Hepatocyte (in vitro differentiated cells): ENCODE data around the gene CORO2A. TPM values are rescaled to one million over a fixed set of nuclear protein-coding genes. Genes with fewer than 3 reads are reported as not detected.

Experiments
- DNase-seq: peaks from one replicate; pipeline ENCODE4 v3.0.0-alpha.2; 2016; ENCODE audit warnings: low spot score
- H2AFZ ChIP-seq: fragments of 200-600 bp; sonication (generic); 2 replicates; pipeline ENCODE4 v1.6.0; 2016; ENCODE audit warnings: antibody characterized with exemption, mild to moderate bottlenecking
- H3K27ac ChIP-seq: fragments of 200-600 bp; sonication (generic); 2 replicates; pipeline ENCODE4 v1.5.1; 2016; ENCODE audit warnings: mild to moderate bottlenecking
- H3K27me3 ChIP-seq: fragments of 200-600 bp; sonication (generic); 2 replicates; pipeline ENCODE4 v1.6.1; 2016
- H3K36me3 ChIP-seq: fragments of 200-600 bp; sonication (generic); replicated peaks from 2 replicates; pipeline ENCODE4 v1.5.1; 2016; ENCODE audit warnings: low read depth; ENCODE audit not compliant: insufficient read depth
- H3K4me1 ChIP-seq: fragments of 200-600 bp; sonication (generic); 2 replicates; pipeline ENCODE4 v1.5.1; 2016; ENCODE audit warnings: mild to moderate bottlenecking, moderate library complexity; ENCODE audit not compliant: insufficient read depth
- H3K4me2 ChIP-seq: fragments of 200-600 bp; sonication (generic); 2 replicates; pipeline ENCODE4 v1.6.0; 2016
- H3K4me3 ChIP-seq: fragments of 200-600 bp; sonication (generic); 2 replicates; pipeline ENCODE4 v1.5.1; 2016; ENCODE audit warnings: mild to moderate bottlenecking
- H3K79me2 ChIP-seq: fragments of 200-600 bp; sonication (generic); 2 replicates; pipeline ENCODE4 v1.6.0; 2017; ENCODE audit warnings: mild to moderate bottlenecking
- H3K9me2 ChIP-seq: fragments of 200-600 bp; sonication (generic); replicated peaks from 2 replicates; pipeline ENCODE4 v1.6.0; 2017; ENCODE audit warnings: mild to moderate bottlenecking; ENCODE audit not compliant: insufficient read depth
- H3K9me3 ChIP-seq: fragments of 200-600 bp; sonication (generic); 2 replicates; pipeline ENCODE4 v1.5.1; 2016; ENCODE audit warnings: low read depth, mild to moderate bottlenecking
- H4K20me1 ChIP-seq: fragments of 200-600 bp; sonication (generic); 2 replicates; pipeline ENCODE4 v1.6.0; 2016; ENCODE audit warnings: mild to moderate bottlenecking; ENCODE audit not compliant: insufficient read depth, poor library complexity, severe bottlenecking
- EZH2 ChIP-seq: fragments of 200-600 bp; sonication (generic); IDR thresholded peaks from 2 replicates; pipeline ENCODE4 v1.6.1; 2016; ENCODE audit warnings: antibody characterized with exemption, mild to moderate bottlenecking, borderline replicate concordance
- EZH2phosphoT487 ChIP-seq: fragments of 200-600 bp; sonication (generic); IDR thresholded peaks from one replicate; pipeline ENCODE4 v1.6.1; 2018; ENCODE audit warnings: antibody characterized with exemption, mild to moderate bottlenecking, low read depth, moderate library complexity; ENCODE audit not compliant: unreplicated experiment, severe bottlenecking
- WGBS: methylation state at CpG from one replicate; pipeline ENCODE4 v1.1.6; 2016; ENCODE audit warnings: low lambda C conversion rate; ENCODE audit errors: missing lambda C conversion rate; 5-methylcytosine and 5-hydroxymethylcytosine counted together
- polyA plus RNA-seq: library from polyadenylated mRNA; unstranded; fragments of >200 nt; fragmentation: Nextera tagmentation; extraction: Ambion mirVana; gene quantifications from 2 replicates; pipeline ENCODE4 v1.2.1, GENCODE V29; 2016
- total RNA-seq: library from RNA; depleted of rRNA; stranded (reverse); fragments of >200 nt; gene quantifications from 2 replicates; pipeline ENCODE4 v1.2.3, GENCODE V29; 2014
- TF ChIP-seq, protein P1 (sequence below): fragments of 200-600 bp; sonication (generic); IDR thresholded peaks from 2 replicates; pipeline ENCODE4 v1.5.1; 2016; ENCODE audit warnings: antibody characterized with exemption, mild to moderate bottlenecking; ENCODE audit not compliant: poor library complexity

The CORO2A gene
- total and polyA plus RNA-seq, 2 experiments from 2014 or later = 12.8 to 24.6 TPM

DNA sequence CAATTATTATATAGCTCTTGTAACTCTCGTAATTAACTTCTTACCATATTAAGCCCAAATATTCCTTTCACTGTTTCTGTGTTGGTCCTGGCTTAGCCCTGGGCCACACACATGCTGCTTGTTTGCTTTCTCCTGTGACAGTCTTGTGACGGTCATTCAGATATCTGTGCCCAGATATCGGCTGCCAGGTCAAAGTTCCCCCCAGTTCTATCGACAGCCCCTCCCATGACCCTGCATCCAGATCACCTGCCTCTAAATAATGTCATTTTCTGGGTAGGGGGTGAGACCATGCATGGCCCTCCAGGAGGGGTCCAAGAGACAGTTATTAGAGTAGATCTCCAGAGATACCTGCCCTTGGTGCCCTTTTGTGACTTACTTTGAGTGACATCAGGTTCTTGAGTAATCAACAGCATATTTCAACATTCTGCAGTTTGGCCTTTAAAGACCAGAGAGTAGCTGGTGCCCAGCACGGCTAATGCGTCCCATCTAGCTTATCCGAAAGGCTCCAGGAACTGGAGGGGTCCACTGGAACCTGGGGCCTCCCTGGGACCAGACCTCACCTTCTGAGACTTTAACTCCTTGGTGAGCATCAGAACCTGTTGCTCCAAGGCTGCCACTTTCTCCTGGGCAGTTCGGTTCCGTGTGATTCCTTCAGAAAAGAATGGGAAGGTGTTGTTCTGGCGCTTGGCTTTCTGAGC is 36.1 kb upstream of the CORO2A start:
- Histone ChIP-seq H3K27ac (peak overlapping the region; percentile 92), H3K4me1 (peaks cover 77% of the 10 kb centered on the region), H2AFZ (no peak overlapping the region), H3K79me2 (no peaks in the 10 kb centered on the region), H3K36me3 (no peaks in the 10 kb centered on the region), H3K9me3 (no peaks in the 10 kb centered on the region), H3K9me2 (no peaks in the 10 kb centered on the region), H3K4me3 (no peak overlapping the region), H3K4me2 (peak overlapping the region; percentile 52), H3K27me3 (no peaks in the 10 kb centered on the region), H4K20me1 (no peaks in the 10 kb centered on the region)
- TF ChIP-seq EZH2 (no peak), EZH2phosphoT487 (no peak)
- TF ChIP-seq, protein P1, sequence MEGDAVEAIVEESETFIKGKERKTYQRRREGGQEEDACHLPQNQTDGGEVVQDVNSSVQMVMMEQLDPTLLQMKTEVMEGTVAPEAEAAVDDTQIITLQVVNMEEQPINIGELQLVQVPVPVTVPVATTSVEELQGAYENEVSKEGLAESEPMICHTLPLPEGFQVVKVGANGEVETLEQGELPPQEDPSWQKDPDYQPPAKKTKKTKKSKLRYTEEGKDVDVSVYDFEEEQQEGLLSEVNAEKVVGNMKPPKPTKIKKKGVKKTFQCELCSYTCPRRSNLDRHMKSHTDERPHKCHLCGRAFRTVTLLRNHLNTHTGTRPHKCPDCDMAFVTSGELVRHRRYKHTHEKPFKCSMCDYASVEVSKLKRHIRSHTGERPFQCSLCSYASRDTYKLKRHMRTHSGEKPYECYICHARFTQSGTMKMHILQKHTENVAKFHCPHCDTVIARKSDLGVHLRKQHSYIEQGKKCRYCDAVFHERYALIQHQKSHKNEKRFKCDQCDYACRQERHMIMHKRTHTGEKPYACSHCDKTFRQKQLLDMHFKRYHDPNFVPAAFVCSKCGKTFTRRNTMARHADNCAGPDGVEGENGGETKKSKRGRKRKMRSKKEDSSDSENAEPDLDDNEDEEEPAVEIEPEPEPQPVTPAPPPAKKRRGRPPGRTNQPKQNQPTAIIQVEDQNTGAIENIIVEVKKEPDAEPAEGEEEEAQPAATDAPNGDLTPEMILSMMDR = no peak
- peak; percentile 56 for DNase-seq
- WGBS = 79% methylated on average over 10 of the region's 10 CpGs

DNA sequence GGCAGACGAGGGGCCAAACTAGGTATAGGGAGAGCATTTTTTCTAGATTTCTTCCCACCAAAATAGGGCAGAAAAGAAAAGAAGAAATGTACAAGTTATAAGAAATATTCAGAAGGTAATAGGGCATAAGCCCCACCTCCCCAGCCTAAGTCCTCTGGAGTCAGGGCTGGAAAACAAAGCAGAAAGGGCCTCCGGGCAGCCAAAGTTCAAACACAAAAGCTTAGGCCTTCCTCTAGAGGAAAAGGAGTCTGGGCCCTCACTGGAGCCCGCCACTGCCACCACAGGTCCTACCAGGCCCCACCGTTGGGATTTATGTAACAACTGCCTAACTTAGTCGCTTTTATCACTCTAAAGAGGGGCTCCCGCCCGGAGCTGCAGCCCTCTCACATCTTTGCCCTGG is 35.4 kb upstream of the CORO2A start:
- Histone ChIP-seq H4K20me1 (no peaks in the 10 kb centered on the region), H3K79me2 (no peaks in the 10 kb centered on the region), H3K9me2 (no peaks in the 10 kb centered on the region), H3K27me3 (no peaks in the 10 kb centered on the region), H3K27ac (peak overlapping the region; percentile 92), H2AFZ (no peak overlapping the region), H3K4me3 (no peak overlapping the region), H3K4me1 (peaks cover 76% of the 10 kb centered on the region), H3K36me3 (no peaks in the 10 kb centered on the region), H3K4me2 (peak overlapping the region; percentile 52), H3K9me3 (no peaks in the 10 kb centered on the region)
- no peak for TF ChIP-seq EZH2phosphoT487
- TF ChIP-seq EZH2 = no peak
- 61% methylated on average over 7 of the region's 7 CpGs for WGBS
- peak; percentile 48 for DNase-seq

DNA sequence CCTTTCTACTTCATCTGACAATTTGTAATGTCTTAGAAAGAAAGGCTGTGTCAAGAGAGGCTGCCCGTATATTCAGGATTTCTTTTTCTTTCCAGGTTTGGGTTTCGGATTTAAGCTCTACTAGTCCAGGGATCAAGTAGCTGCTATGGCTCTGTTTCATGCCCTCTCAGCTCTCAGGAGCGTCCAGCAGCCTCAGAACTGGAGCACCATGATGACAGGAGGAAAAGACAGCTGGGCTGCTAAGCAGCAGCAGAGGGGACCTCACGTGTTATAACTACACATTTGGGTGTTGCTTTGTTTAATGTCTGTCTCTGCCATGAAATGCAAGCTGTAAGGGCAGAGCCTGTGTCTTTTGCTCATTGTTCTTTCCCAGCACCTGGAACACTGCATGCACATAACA is 34.5 kb upstream of the CORO2A start:
- WGBS = 77% methylated on average over 4 of the region's 4 CpGs
- Histone ChIP-seq H3K27me3 (no peaks in the 10 kb centered on the region), H3K9me2 (no peaks in the 10 kb centered on the region), H3K79me2 (no peaks in the 10 kb centered on the region), H3K4me2 (no peak overlapping the region), H3K9me3 (no peaks in the 10 kb centered on the region), H3K36me3 (no peaks in the 10 kb centered on the region), H4K20me1 (no peaks in the 10 kb centered on the region), H3K4me1 (peaks cover 69% of the 10 kb centered on the region), H2AFZ (no peak overlapping the region), H3K27ac (peak overlapping the region; percentile 92), H3K4me3 (no peak overlapping the region)
- DNase-seq = no peak
- TF ChIP-seq, protein P1 = no peak
- TF ChIP-seq EZH2phosphoT487 = no peak
- TF ChIP-seq EZH2 = no peak

DNA sequence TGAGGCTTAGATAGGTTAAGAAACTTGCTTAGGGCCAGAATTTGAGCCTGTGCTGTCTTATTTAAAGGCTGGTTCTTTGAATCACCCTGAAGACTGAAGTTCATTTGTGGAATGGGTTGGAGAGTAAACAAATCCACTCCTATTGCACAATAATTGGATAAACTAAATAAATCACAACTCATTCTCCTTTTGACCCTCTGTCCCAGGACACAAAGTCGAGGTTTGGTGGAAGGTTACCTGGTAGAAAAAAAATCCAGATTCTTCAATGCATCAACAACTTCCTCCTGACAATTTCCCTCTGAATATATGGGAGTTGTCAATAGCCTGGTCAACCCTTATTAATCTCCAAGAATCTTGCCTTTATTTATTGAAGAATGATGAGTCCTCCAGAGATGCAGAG is 34.1 kb upstream of the CORO2A start:
- Histone ChIP-seq H3K27me3 (no peaks in the 10 kb centered on the region), H4K20me1 (no peaks in the 10 kb centered on the region), H3K36me3 (no peaks in the 10 kb centered on the region), H3K9me2 (no peaks in the 10 kb centered on the region), H3K4me3 (no peak overlapping the region), H3K79me2 (no peaks in the 10 kb centered on the region), H3K4me1 (peaks cover 65% of the 10 kb centered on the region), H2AFZ (no peak overlapping the region), H3K27ac (peak overlapping the region; percentile 92), H3K9me3 (no peaks in the 10 kb centered on the region), H3K4me2 (no peak overlapping the region)
- no peak for TF ChIP-seq EZH2
- no peak for TF ChIP-seq EZH2phosphoT487
- TF ChIP-seq, protein P1 = no peak
- 41% methylated on average over 1 of the region's 1 CpG for WGBS
- no peak for DNase-seq
